GM18508 (cell line): ENCODE results near the gene ANKS1A.
"Not testable (repeated sequence)": the region's sequence is repeated elsewhere in the genome, so short reads cannot be mapped to it uniquely, and the experiment has no call there.

Experiments used
- ATAC-seq: cut with Tn5 transposase; IDR thresholded peaks from one replicate; pipeline ENCODE4 v1.9.1; 2021; ENCODE audit warnings: moderate number of reproducible peaks; ENCODE audit not compliant: insufficient read depth, unreplicated experiment

The ANKS1A gene

DNA sequence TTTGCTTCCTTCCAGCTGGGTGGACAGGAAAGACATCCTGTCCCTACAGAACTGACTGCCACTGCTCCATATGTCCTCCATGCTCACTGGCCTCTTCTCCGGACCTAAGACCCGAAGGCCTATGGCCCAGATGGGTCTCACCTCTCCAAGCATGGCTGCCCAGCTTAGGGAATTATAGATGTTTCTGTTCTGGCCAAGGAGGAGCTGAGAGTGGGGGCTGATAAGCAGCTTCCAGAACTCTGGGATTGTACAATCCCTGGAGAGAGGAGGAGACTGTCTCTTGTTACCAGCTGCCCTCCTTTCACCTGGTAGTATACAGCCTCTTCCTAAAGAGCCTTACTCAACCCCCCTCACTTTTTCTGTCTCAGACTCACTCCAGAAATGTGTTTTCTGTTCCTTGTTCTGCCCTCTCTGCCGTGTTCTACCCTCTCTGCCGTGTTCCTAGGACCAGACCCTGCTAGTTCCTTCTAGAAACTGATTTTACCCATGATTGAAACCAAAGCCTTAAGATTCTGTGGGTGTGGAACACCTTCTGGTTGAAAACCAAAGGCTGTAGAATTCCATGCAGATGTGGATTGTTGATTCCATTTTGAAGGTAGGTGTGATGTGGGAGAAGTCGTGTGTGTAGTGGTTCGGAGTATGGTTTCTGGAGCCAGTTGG lies 28.7 kb downstream of the ANKS1A start:
- no peak for ATAC-seq

DNA sequence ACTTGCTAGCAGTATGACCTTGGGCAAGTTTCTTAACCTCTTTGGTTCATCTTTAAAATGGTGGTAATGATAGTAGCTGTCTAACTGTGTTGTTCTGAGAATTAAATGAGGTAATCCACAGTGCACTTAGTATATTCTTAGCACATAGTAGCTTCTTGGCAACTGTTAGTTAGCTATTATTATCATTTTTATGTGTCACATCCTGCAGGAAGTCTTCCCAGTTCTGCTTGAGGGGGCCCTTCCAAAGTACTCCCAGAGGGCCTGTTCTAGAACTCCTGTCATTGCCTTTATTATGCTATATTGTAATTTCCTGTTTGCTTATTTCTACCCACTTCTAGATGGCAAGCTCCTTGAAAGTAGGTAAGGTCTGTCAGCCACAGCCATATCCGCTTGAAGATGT lies 30.6 kb downstream of the ANKS1A start:
- no peak for ATAC-seq

DNA sequence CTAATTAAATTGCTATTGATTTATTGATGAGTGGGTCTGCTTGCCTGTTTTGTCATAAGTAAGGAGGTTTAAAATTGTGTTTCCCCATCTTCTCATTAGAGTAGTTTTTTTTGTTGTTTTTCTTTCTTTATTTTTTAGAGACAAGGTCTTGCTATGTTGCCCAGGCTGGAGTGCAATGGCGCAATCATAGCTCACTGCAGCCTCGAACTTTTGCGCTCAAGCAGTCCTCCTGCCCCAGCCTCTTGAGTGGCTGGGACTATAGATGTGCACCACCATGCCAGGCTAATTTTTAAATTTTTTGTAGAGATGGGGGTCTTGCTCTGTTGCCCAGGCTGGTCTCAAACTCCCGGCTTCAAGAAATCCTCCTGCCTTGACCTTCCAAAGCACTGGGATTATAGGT lies 31.0 kb downstream of the ANKS1A start:
- ATAC-seq: no peak

DNA sequence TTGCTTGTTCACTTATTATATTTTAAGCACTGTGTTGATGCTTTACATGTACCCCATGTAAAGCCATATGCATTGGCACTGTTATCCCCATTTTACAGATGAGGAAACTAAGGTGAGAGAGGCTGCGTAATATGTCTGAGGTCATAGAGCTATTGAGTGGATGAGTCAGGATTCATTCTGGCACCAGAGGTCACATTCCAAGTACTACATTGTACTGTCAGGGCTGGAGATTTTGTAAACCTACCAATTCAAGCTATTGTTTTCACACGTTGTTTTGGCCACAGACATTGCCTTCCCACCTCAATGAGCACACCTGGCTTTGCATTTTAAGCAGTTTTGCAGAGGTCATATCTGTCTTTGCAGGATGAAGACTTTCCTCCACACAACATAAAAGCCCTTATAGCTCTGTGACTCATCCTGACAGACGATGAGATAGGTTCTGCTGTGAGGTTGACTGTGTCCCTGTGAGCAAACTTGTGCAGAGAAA lies 33.2 kb downstream of the ANKS1A start:
- no peak for ATAC-seq

DNA sequence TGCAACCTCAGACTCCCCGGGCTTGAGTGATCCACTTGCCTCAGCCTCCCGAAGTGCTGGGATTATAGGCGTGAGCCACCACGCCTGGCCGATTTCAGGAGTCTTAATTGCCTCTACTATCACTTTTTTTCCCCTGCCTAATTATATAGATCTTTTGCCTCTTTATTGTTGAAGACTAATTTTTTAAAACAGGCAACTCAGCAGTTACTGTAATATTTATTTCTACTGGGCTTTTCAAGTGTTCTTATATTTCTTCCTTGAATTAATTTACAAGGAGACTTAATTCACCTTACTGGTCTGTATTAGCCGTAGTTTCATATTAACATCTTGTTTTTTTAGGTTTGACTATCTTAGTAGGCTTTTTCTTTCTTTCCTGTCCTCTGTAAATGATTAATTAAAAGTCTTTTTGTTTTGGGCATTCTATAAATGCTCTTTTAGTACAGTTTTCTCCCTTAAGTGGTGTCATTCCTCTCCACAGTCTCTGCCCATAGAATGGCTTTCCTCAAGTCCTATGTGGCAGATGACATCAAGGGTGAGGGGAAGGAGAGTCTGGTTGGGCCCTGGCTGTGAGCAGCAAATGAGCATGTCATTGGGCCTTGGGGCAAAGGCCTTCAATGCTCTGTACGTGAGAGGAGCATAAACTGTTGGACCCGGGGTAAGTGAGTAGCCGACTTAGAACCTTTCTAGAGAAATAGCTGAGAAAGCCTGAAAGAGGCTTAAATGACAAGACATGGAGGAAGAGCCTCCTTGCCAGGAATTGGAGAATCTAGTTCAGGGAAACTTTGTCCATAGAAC lies 36.0 kb downstream of the ANKS1A start:
- no peak for ATAC-seq

DNA sequence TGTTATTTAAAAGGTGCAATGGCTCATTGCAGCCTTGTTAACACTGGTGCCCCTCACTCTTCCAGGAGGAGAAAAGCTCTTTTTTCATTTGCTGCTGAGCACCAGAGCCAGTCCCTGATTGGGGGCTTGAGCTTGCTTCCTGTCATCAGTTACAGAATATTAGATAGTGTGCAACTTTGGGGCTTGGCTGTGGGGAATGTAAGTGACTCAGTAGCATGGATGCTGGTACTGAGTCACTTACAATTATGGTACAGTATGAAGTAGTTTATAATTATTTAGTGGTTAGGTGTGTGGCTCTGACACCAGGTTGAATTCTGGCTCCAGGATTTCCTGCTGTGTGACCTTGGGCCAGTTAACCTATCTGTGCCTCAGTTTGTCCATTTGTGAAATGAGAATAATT lies 37.6 kb downstream of the ANKS1A start:
- ATAC-seq: no peak

DNA sequence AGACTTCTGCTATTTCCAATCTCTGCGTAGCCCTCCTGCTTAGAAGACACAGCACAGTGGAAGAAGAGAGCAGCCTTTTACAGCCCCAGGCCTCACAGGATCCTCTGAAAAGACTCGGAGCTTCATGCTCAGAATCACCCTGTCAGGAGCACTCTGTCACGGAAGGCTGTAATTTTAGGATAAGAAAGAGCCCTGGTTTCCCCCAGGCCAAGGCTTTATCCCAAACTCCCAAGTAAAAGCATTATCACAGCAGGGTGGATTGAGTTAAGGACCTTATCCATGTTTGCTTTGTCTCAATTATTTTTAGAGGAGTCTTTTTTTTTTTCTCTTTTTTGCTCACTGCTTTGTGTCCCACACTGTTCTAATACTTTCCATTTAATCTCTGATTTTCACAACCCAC lies 39.2 kb downstream of the ANKS1A start:
- ATAC-seq: no peak

DNA sequence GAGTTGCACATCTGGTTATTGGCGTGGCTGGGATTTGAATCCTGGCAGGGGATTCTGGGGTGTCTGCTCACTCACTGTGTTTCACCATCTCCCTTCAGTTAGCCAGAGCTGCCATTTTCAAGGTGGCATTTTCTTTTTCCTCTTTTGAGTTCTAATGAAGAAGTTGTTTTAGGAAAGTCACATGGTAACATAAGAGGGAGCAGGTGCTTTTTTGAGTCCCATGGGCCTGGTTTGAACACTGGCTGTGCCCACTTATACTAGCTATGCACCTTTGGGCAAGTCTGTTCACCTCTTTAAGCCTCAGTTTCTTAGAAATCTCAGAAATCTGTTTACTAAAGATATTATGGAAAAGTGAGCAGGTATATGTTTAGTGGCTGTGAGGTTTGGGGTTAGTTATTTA lies 39.6 kb downstream of the ANKS1A start:
- no peak for ATAC-seq

DNA sequence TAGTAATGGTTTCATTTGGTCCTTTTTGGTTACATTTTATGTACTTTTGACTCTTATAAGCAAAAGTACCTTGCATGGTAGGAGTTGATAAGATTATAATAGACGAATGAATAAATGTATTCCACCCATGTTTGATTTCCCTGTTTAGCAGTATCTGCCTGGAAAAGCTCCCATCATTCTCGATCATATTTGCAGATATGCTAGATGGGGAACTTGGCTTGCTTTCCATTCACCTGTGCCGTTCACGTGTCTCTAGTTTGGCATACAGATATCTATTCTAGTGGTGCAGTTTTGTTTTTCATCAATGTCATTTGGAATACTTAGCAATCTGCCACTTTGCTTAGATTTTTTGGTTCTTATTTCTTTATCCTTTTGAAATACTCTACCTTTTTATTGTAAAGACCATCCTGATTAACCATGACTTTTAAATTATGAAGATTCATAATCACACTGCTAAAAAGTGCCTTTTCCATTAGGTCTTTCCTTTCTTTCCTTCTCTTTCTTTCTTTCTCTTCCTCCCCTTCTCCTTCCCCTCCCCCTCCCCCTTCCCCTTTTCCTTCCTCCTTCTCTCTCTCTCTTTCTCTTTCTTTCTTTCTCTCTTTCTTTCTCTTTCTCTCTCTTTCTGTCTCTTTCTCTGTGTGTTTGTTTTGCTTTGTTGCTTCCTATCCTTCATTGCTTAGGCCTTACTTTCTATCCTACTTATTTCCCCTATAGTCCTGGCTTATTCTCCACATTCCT lies 40.4 kb downstream of the ANKS1A start:
- no peak for ATAC-seq

DNA sequence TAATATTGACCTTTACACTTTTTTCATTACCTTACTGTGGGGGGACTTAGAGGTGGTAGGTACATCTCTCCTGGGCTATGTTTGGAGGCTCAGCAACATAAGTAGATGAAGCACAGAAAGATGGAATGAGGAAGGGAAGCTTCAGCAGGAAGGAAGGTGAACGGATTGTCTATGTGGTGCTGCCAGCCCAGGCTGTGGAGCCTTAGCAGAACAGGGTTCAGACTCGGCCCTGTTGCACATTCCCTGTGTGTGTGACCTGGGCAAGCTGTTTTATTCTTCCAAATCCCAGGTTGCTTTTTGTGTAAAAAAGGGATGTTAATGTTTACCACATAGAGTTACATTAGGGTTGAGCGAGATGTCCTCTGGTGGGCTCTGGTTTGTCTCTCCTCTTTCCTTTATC lies 41.2 kb downstream of the ANKS1A start:
- ATAC-seq: no peak

DNA sequence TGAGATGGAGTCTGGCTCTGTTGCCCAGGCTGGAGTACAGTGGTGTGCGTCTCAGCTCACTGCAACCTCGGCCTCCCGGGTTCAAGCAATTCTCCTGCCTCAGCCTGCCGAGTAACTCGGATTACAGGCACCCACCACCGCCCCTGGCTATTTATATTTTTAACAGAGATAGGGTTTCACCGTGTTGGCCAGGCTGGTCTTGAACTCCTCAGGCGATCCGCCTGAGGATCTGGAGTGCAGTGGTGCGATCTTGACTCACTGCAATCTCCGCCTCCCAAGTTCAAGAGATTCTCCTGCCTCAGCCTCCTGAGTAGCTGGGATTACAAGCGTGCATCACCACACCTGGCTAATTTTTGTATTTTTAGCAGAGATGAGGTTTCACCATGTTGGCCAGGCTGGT lies 43.1 kb downstream of the ANKS1A start:
- not testable (repeated sequence) for ATAC-seq

DNA sequence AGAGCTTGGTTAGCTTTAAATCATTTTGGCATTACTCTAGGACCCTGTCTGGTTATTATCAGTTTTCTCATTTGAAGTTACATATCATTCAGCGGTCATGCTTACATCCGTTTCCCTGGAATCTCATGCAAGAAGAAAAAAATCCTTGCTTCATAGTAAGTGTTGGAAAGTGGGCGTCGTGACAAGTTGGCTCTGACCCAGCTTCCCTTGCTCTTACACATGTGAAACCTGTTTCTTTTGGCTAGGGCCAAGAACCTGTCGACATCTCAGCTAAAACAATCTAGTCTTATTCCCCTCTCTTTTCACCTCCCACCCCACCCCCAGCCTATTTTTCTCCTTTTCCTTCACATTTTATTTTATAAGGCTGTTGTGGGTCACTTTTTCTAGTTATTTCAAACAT lies 45.5 kb downstream of the ANKS1A start:
- ATAC-seq: no peak

DNA sequence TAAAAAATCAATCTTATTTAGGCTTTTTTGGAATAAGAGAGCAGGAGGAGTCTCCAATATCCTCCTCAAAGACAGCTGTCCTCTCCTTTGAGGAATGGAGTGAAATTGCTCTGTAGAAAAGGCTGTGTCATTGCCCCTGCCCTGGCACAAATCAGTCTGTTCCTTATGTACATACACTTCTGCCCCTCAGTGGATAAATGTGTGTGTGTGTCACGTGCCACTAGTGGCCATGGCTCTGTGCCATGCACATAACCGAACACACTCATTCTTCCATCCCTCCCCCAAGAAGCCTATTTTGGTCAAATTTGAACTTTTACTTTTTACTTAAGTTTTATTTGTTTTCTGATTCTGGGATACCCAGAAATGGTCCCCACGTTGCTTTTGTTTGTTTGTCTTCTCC lies 49.2 kb downstream of the ANKS1A start:
- ATAC-seq: no peak

DNA sequence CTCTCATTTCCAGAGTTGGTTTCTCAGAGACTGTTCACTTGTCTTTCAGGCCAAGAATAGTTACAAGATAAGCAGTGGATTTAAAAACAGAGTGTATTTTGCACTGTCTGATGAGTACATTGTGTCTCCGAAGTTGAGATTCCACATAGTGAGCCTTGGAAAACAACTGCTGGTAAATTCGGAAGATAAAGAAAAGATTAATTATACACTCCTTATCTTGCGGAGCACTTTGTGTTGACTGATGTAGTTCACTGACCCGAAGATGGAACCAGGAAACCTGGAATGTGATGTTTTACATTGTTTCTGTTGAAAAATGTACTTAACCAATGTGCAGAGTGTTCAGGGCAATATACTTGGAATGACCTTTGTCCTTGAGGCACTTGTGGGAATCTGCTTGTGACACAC lies 51.0 kb downstream of the ANKS1A start:
- no peak for ATAC-seq

DNA sequence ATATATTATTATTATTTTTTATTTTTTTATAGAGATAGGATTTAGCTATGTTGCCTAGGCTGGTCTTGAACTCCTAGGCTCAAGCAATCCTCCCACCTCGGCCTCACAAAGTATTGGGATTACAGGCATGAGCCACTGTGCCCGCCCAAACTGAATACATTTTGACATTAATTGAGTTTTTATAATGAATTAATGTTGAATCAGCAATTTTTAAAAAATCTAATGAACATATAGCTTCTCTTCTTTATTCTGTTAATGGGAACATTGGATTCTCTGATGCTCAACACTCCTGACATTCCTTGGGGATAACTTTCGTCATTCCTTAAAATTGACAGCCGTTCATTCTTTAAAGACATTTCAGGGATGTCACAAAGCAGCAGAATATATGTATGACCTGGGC lies 52.4 kb downstream of the ANKS1A start:
- no peak for ATAC-seq

DNA sequence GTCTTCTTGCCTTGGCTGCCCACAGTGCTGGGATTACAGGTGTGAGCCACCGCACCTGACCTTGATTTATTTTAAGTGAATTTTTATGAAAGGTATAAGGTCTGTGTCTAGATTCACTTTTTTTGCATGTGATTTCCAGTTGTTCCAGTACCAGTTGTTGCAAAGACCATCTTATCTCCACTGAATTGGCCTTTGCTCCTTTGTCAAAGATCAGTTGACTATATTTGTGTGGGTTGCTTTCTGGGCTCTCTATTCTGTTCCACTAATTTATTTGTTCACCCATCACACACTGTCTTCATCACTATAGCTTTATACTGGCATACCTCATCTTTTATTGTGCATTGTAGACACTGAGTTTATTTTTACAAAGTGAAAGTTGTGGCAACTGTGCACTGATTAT lies 56.3 kb downstream of the ANKS1A start:
- ATAC-seq: no peak

DNA sequence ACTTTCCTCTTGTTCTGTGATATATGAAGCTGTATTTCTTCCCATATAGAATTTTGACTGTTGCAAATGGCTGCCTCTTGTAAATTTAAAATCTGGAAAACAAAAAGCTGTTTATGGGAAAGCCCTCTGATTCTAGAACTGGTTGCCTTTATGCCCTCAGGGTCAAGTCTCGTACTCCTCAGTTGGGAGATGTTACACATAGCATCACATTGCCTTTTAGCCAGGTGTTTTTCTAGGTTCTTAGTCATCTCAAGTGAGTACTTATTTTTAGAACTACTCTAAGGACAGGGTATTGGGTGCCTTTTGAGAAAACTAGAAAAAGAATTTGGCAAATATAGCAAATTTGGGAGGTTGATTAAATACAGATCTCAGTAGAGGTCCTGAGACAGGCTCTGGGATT lies 58.5 kb downstream of the ANKS1A start:
- no peak for ATAC-seq

DNA sequence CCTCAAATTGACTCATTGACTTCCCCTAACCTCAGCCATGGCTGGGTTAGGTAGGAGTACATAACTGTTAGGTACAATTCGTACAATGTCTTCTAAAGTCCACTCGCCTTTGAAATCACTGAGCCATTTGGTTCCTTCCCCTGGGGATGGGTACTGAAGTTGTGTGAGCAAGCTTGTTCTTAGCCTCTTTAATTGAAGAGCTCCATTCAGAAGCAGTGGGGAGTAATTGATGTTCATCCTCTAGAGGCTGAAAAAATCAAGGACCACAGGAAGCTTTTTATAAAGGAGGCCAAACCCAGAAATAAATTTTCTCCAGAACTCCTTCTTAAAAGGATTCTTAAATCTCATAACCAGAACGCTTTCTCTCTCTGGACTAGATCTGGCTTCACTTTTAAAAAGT lies 60.6 kb downstream of the ANKS1A start:
- ATAC-seq: no peak

DNA sequence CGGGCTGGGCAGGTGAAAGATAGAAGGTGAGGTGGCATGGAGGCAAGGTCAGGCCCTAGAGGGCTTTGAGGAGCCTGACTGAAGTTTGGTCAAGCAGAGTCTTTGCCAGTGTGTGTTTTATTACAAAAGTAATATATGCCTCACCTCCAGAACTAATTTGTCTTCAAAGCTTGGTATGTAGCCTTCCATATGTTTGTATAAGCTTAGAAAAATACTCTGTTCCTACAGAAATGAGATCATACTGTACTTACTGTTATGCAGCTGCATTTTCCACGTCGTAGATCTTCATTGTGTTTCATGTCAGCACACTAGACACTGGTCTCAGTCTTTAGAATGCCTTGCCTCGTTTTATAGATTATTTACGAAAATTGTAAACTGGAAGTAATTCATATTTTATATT lies 61.8 kb downstream of the ANKS1A start:
- no peak for ATAC-seq

DNA sequence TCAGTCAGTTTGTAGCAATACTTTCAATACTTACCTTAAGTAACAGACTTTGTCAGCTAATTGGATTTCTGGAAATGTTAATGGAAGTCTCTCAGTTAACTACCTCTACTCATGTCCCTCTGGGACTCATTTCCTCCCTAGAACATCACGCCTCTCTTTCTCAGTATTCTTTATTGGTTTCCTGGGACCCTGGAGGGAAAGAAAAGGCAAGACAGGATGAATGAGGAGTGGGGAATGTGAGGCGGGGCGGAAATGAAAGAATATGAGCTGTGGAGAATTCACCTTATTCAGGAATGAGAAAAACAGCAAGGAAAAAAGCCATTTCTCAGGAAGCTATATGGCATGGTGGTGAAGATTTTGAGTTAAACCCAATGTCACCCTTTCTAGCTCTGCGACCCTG lies 62.7 kb downstream of the ANKS1A start:
- no peak for ATAC-seq
